H1 (cell line): ENCODE data around the gene TCF25. TPM values are rescaled to one million over a fixed set of nuclear protein-coding genes. Genes with fewer than 3 reads are reported as not detected.

Experiments
- CTCF ChIA-PET: fragments of 300-600 bp; sonication (Branson Sonifier 250); formaldehyde crosslinking; loops from one replicate; lab custom pipeline; 2021; ENCODE audit not compliant: partially characterized antibody; lab: Charles Lee
- POLR2A ChIA-PET: fragments of 300-600 bp; sonication (Branson Sonifier 250); formaldehyde crosslinking; loops from one replicate; lab custom pipeline; 2021; ENCODE audit warnings: inconsistent platforms; ENCODE audit not compliant: partially characterized antibody; lab: Charles Lee
- DNase-seq, 2 experiments: peaks; one replicate each; pipeline versions ENCODE4 v3.0.0 to v3.0.0-alpha.2; 2010 to 2022; ENCODE audit warnings: low spot score in 2 of 2, low read depth in 1 of 2, mixed read lengths in 1 of 2
- FAIRE-seq: peaks from 2 replicates; lab custom pipeline; 2011; peaks lifted over from hg19 to GRCh38; lab: Jason Lieb, UNC
- H2AFZ ChIP-seq: 2 replicates; pipeline ENCODE4 v1.8.1; 2012; ENCODE audit warnings: low read length, inconsistent platforms
- H2AK5ac ChIP-seq: 2 replicates; pipeline ENCODE4 v1.6.1; 2013; ENCODE audit warnings: low read depth, low read length
- H2BK120ac ChIP-seq: replicated peaks from 2 replicates; pipeline ENCODE3; 2013; ENCODE audit warnings: low read depth, low read length, inconsistent platforms
- H2BK12ac ChIP-seq: 2 replicates; pipeline ENCODE4 v1.6.1; 2013; ENCODE audit warnings: low read depth, low read length
- H2BK15ac ChIP-seq: 2 replicates; pipeline ENCODE4 v1.6.1; 2013; ENCODE audit warnings: low read length
- H2BK20ac ChIP-seq: 2 replicates; pipeline ENCODE4 v1.6.1; 2013; ENCODE audit warnings: low read length
- H2BK5ac ChIP-seq: 2 replicates; pipeline ENCODE4 v1.6.1; 2013; ENCODE audit warnings: low read depth, low read length
- H3K14ac ChIP-seq: 2 replicates; pipeline ENCODE4 v1.6.1; 2013; ENCODE audit warnings: inconsistent platforms; ENCODE audit not compliant: insufficient read length
- H3K18ac ChIP-seq: 2 replicates; pipeline ENCODE4 v1.6.1; 2013; ENCODE audit warnings: low read length; ENCODE audit errors: extremely low read depth
- H3K23ac ChIP-seq: 2 replicates; pipeline ENCODE4 v1.6.1; 2013; ENCODE audit warnings: inconsistent platforms; ENCODE audit not compliant: insufficient read length
- H3K23me2 ChIP-seq: 2 replicates; pipeline ENCODE4 v1.6.1; 2013; ENCODE audit warnings: low read depth, low read length
- H3K27ac ChIP-seq: 2 replicates; pipeline ENCODE4 v1.6.1; 2011; ENCODE audit warnings: low read depth, low read length, inconsistent platforms
- H3K27me3 ChIP-seq, 4 experiments: replicated peaks in 1 of 4; 1 replicate in 1 of 4; 2 replicates in 3 of 4; pipeline versions ENCODE4 v1.6.1 to v1.8.1; 2011 to 2013; ENCODE audit warnings: low read length in 3 of 4, mild to moderate bottlenecking in 3 of 4, inconsistent platforms in 2 of 4, mixed read lengths in 2 of 4, moderate library complexity in 1 of 4; ENCODE audit not compliant: control insufficient read depth in 3 of 4, insufficient read depth in 3 of 4; ENCODE audit errors: extremely low read depth in 1 of 4
- H3K36me3 ChIP-seq, 4 experiments: 2 replicates each; pipeline versions ENCODE4 v1.6.1 to v1.8.1; 2011 to 2013; ENCODE audit warnings: mild to moderate bottlenecking in 4 of 4, low read length in 3 of 4, moderate library complexity in 2 of 4, control low read depth in 1 of 4, inconsistent platforms in 1 of 4; ENCODE audit not compliant: insufficient read depth in 4 of 4, control insufficient read depth in 2 of 4
- H3K4ac ChIP-seq: replicated peaks from 2 replicates; pipeline ENCODE3; 2013; ENCODE audit warnings: low read length, low read depth, mixed read lengths, inconsistent platforms; ENCODE audit not compliant: insufficient read length
- H3K4me1 ChIP-seq, 4 experiments: replicated peaks in 1 of 4; 1 replicate in 1 of 4; 2 replicates in 3 of 4; pipeline versions ENCODE4 v1.6.1 to v1.8.1; 2011 to 2013; ENCODE audit warnings: low read length in 3 of 4, inconsistent platforms in 2 of 4, mixed read lengths in 1 of 4; ENCODE audit not compliant: insufficient read depth in 4 of 4, control insufficient read depth in 3 of 4
- H3K4me2 ChIP-seq, 2 experiments: 2 replicates each; pipeline versions ENCODE4 v1.6.1 to v1.8.1; 2011 to 2013; ENCODE audit warnings: low read depth in 2 of 2, low read length in 2 of 2, control low read depth in 1 of 2, inconsistent platforms in 1 of 2, mild to moderate bottlenecking in 1 of 2; ENCODE audit not compliant: insufficient read depth in 1 of 2
- H3K4me3 ChIP-seq, 4 experiments: fragments of 200-600, 300-600 bp in 1 of 4; sonication (generic), shearing (Covaris generic), sonication (Bioruptor Twin) in 1 of 4; 2 replicates each; pipeline versions ENCODE4 v1.5.1 to v1.8.1; 2011 to 2016; ENCODE audit warnings: low read length in 4 of 4, low read depth in 3 of 4, control low read depth in 2 of 4, inconsistent platforms in 2 of 4, mild to moderate bottlenecking in 2 of 4, mixed read lengths in 1 of 4, moderate library complexity in 1 of 4; ENCODE audit not compliant: insufficient read depth in 2 of 4; ENCODE audit errors: extremely low read depth in 1 of 4
- H3K56ac ChIP-seq: replicated peaks from 2 replicates; pipeline ENCODE3; 2013; ENCODE audit warnings: low read depth, mild to moderate bottlenecking, mixed read lengths, low read length, inconsistent platforms; ENCODE audit not compliant: insufficient read length
- H3K79me1 ChIP-seq: 2 replicates; pipeline ENCODE4 v1.6.1; 2013; ENCODE audit warnings: low read depth, low read length, control low read depth
- H3K79me2 ChIP-seq, 2 experiments: 2 replicates each; pipeline versions ENCODE4 v1.6.1 to v1.8.1; 2012 to 2013; ENCODE audit warnings: low read length in 2 of 2, mild to moderate bottlenecking in 2 of 2, inconsistent platforms in 1 of 2; ENCODE audit not compliant: insufficient read depth in 2 of 2, control insufficient read depth in 1 of 2
- H3K9ac ChIP-seq, 4 experiments: replicated peaks in 1 of 4; 1 replicate in 1 of 4; 2 replicates in 3 of 4; pipeline versions ENCODE4 v1.6.1 to v1.8.1; 2011 to 2013; ENCODE audit warnings: low read depth in 3 of 4, low read length in 3 of 4, control low read depth in 2 of 4, mild to moderate bottlenecking in 2 of 4, moderate library complexity in 2 of 4, inconsistent platforms in 1 of 4; ENCODE audit errors: extremely low read depth in 1 of 4
- H3K9me3 ChIP-seq, 2 experiments: 2 replicates each; pipeline versions ENCODE4 v1.6.1 to v1.8.1; 2012 to 2013; ENCODE audit warnings: mild to moderate bottlenecking in 2 of 2, moderate library complexity in 2 of 2, control low read depth in 1 of 2, inconsistent platforms in 1 of 2, low read depth in 1 of 2, low read length in 1 of 2, mixed read lengths in 1 of 2; ENCODE audit not compliant: insufficient read depth in 2 of 2
- H4K20me1 ChIP-seq, 2 experiments: replicated peaks in 1 of 2; 2 replicates each; pipeline versions ENCODE3 to v1.8.1; 2011 to 2013; ENCODE audit warnings: inconsistent platforms in 2 of 2, low read length in 2 of 2, mild to moderate bottlenecking in 1 of 2; ENCODE audit not compliant: insufficient read depth in 2 of 2, control insufficient read depth in 1 of 2
- H4K5ac ChIP-seq: 2 replicates; pipeline ENCODE4 v1.6.1; 2013; ENCODE audit warnings: low read length, low read depth, mixed read lengths, inconsistent platforms; ENCODE audit not compliant: insufficient read length
- H4K8ac ChIP-seq: 2 replicates; pipeline ENCODE4 v1.8.0; 2013; ENCODE audit warnings: mild to moderate bottlenecking, moderate library complexity, low read length, inconsistent platforms; ENCODE audit not compliant: insufficient read depth; ENCODE audit errors: extremely low read depth
- H4K91ac ChIP-seq: replicated peaks from 2 replicates; pipeline ENCODE3; 2013; ENCODE audit warnings: low read length, mixed read lengths, inconsistent platforms; ENCODE audit not compliant: insufficient read length
- NRF1 ChIP-seq: IDR thresholded peaks from 2 replicates; pipeline ENCODE4 v1.6.1; 2011; ENCODE audit warnings: mild to moderate bottlenecking, low read depth, low read length, improper control_type of control experiment
- SRF ChIP-seq: IDR thresholded peaks from 2 replicates; pipeline ENCODE4 v1.6.1; 2011; ENCODE audit warnings: mild to moderate bottlenecking, low read depth, low read length, moderate library complexity
- WGBS, 2 experiments: shearing (Covaris generic) in 1 of 2; methylation state at CpG; one replicate each; pipeline versions ENCODE4 v1.1.6 to v1.1.7; 2013 to 2015; ENCODE audit warnings: low lambda C conversion rate in 2 of 2, mixed read lengths in 2 of 2, inconsistent platforms in 1 of 2, low coverage in 1 of 2, missing lambda C conversion rate in 1 of 2; ENCODE audit not compliant: insufficient replicate concordance in 2 of 2, insufficient coverage in 1 of 2, insufficient read length in 1 of 2; ENCODE audit errors: extremely low coverage in 1 of 2, missing lambda C conversion rate in 1 of 2; 5-methylcytosine and 5-hydroxymethylcytosine counted together
- polyA plus RNA-seq, 7 experiments: library from polyadenylated mRNA; depleted of rRNA in 3 of 7; stranded (reverse) in 5 of 7; unstranded in 2 of 7; fragments of >200 nt in 5 of 7; fragments of 200-250 nt in 2 of 7; gene quantifications; 1 replicate in 5 of 7; 2 replicates in 1 of 7; 4 replicates in 1 of 7; pipeline versions ENCODE4 v1.2.1 to v1.2.3, GENCODE V29; 2011 to 2013; ENCODE audit warnings: missing spikeins in 2 of 7, mixed read lengths in 2 of 7
- total RNA-seq: library from RNA; stranded (reverse); fragmentation: NEBNext Ultra II Directional; extraction: Animal tissue kit (Norgen Biotek cat#: 25700); gene quantifications from 2 replicates; pipeline ENCODE4 v1.2.1, GENCODE V29; 2021
- TF ChIP-seq, protein P1 (sequence below): IDR thresholded peaks from 2 replicates; pipeline ENCODE4 v1.6.1; 2011; ENCODE audit warnings: low read length, improper control_type of control experiment

The TCF25 gene
- total and polyA plus RNA-seq, 2 of the 8 experiments (the other 6 are each of a cell fraction or from before 2014, with no cell fraction given): 78.1 to 102 TPM

- Histone ChIP-seq H2BK5ac (no peak overlapping the region), H3K4ac (no peak overlapping the region), H3K79me2 (no peaks in the 10 kb centered on the region), H3K18ac (no peak overlapping the region), H3K4me2 (no peak overlapping the region), H3K14ac (no peak overlapping the region), H4K5ac (no peak overlapping the region), H3K4me3 (no peak overlapping the region), H2AK5ac (no peak overlapping the region), H3K36me3 (no peaks in the 10 kb centered on the region), H4K91ac (no peak overlapping the region), H3K9ac (no peak overlapping the region), H3K23ac (no peak overlapping the region), H3K79me1 (no peaks in the 10 kb centered on the region), H3K27ac (no peak overlapping the region), H4K20me1 (no peaks in the 10 kb centered on the region), H3K56ac (no peak overlapping the region), H2BK12ac (no peak overlapping the region), H3K23me2 (no peaks in the 10 kb centered on the region), H2BK120ac (no peak overlapping the region), H2BK20ac (no peak overlapping the region), H2BK15ac (no peak overlapping the region), H4K8ac (no peak overlapping the region), H2AFZ (no peak overlapping the region), H3K27me3 (no peaks in the 10 kb centered on the region), H3K9me3 (no peaks in the 10 kb centered on the region), H3K4me1 (peaks cover 0 to 13% (median 0%) of the 10 kb centered on the region in 4 experiments; a peak in 1 of 7 replicates)
- POLR2A ChIA-PET: interaction anchor here (0.6 to 1.1 kb wide), 2 partner anchors 19 to 59 kb away, joined by 3 read pairs; partner anchors contain the start of gene SPIRE2
- FAIRE-seq: no peak
- 93% methylated on average over 25 of the region's 26 CpGs; no CpG with 5 or more reads in 1 of the 2 experiments for WGBS, 2 experiments
- CTCF ChIA-PET: interaction anchor here (1.3 kb wide), 1 partner anchor 9 kb away, joined by 4 read pairs; no protein-coding TSS in a partner anchor
- DNase-seq: no peak
- TF ChIP-seq, protein P1, sequence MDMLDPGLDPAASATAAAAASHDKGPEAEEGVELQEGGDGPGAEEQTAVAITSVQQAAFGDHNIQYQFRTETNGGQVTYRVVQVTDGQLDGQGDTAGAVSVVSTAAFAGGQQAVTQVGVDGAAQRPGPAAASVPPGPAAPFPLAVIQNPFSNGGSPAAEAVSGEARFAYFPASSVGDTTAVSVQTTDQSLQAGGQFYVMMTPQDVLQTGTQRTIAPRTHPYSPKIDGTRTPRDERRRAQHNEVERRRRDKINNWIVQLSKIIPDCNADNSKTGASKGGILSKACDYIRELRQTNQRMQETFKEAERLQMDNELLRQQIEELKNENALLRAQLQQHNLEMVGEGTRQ: no peak
- TF ChIP-seq SRF (no peak), NRF1 (no peak)
Measured at GRCh38 chr16:89847051-89847939, 26.1 kb upstream of the TCF25 start.
